Measurements from ENCODE around the gene CHD8. TPM values are rescaled to one million over a fixed set of nuclear protein-coding genes. Genes with fewer than 3 reads are reported as not detected.

CHD8 gene
- total and polyA plus RNA-seq, 2 of the 13 experiments (the other 11 are each of a cell fraction or from before 2014, with no cell fraction given), result 35.1 to 79.6 TPM

GRCh38 chr14:21383848-21384493 lies 72.0 kb downstream of the CHD8 start, which contains the start of gene SUPT16H (continued):
- TF ChIP-seq, protein P1, sequence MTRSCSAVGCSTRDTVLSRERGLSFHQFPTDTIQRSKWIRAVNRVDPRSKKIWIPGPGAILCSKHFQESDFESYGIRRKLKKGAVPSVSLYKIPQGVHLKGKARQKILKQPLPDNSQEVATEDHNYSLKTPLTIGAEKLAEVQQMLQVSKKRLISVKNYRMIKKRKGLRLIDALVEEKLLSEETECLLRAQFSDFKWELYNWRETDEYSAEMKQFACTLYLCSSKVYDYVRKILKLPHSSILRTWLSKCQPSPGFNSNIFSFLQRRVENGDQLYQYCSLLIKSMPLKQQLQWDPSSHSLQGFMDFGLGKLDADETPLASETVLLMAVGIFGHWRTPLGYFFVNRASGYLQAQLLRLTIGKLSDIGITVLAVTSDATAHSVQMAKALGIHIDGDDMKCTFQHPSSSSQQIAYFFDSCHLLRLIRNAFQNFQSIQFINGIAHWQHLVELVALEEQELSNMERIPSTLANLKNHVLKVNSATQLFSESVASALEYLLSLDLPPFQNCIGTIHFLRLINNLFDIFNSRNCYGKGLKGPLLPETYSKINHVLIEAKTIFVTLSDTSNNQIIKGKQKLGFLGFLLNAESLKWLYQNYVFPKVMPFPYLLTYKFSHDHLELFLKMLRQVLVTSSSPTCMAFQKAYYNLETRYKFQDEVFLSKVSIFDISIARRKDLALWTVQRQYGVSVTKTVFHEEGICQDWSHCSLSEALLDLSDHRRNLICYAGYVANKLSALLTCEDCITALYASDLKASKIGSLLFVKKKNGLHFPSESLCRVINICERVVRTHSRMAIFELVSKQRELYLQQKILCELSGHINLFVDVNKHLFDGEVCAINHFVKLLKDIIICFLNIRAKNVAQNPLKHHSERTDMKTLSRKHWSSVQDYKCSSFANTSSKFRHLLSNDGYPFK (CRISPR knock-in tag; IDR thresholded peaks at IDR 0.05; ENCODE audit: borderline replicate concordance), result peak; percentile 92
- TF ChIP-seq CCDC6 (CRISPR knock-in tag; IDR thresholded peaks at IDR 0.05) (peak; percentile 75), ZFP62 (CRISPR knock-in tag; IDR thresholded peaks at IDR 0.05) (no peak), HOXA7 (CRISPR knock-in tag; IDR thresholded peaks at IDR 0.05) (no peak), HMGA1 (CRISPR knock-in tag; conservative IDR thresholded peaks at IDR 0.05) (no peak), NFATC3 (CRISPR knock-in tag; IDR thresholded peaks at IDR 0.05) (no peak), ZNF530 (CRISPR knock-in tag; IDR thresholded peaks at IDR 0.05; ENCODE audit: low read depth) (peak; percentile 49; the same call in 1 of the 2 replicates), ZNF256 (CRISPR knock-in tag; conservative IDR thresholded peaks at IDR 0.05) (no peak; the same call in 1 of the 2 replicates), TCF7L2 (IDR thresholded peaks at IDR 0.05; ENCODE audit: low read depth, low read length) (no peak), MAFG (CRISPR knock-in tag; IDR thresholded peaks at IDR 0.05) (0 out of 2 replicates have a peak, but pooled peaks have one; percentile 6), KDM5B (CRISPR knock-in tag; IDR thresholded peaks at IDR 0.05; ENCODE audit: borderline replicate concordance) (peak; percentile 77; the same call in 1 of the 2 replicates), ZFY (CRISPR knock-in tag; IDR thresholded peaks at IDR 0.05) (peak; percentile 99), ZNF615 (CRISPR knock-in tag; IDR thresholded peaks at IDR 0.05; ENCODE audit: borderline replicate concordance) (peak; percentile 96; the same call in 1 of the 2 replicates), ZNF335 (CRISPR knock-in tag; IDR thresholded peaks at IDR 0.05) (peak; percentile 93), NAIF1 (CRISPR knock-in tag; IDR thresholded peaks at IDR 0.05; ENCODE audit: borderline replicate concordance) (peak; percentile 65; the same call in 1 of the 2 replicates), ZNF225 (CRISPR knock-in tag; IDR thresholded peaks at IDR 0.05) (peak; percentile 50; the same call in 1 of the 2 replicates), TCF7 (IDR thresholded peaks at IDR 0.05; ENCODE audit: low read depth) (no peak; the same call in 1 of the 2 replicates), ZNF24 (IDR thresholded peaks at IDR 0.05) (no peak; the same call in 1 of the 2 replicates), ATF7-NPFF (CRISPR knock-in tag; IDR thresholded peaks at IDR 0.05; ENCODE audit: low read depth) (0 out of 2 replicates have a peak, but pooled peaks have one; percentile 40), SIX4 (CRISPR knock-in tag; IDR thresholded peaks at IDR 0.05) (no peak), ARNT (IDR thresholded peaks at IDR 0.05) (no peak), ZNF44 (CRISPR knock-in tag; IDR thresholded peaks at IDR 0.05) (peak; percentile 83), REL (CRISPR knock-in tag; conservative IDR thresholded peaks at IDR 0.05) (peak; percentile 53; the same call in 1 of the 2 replicates), HNRNPUL1 (IDR thresholded peaks at IDR 0.05; ENCODE audit: low read depth, low read length) (no peak), SPEN (CRISPR knock-in tag; IDR thresholded peaks at IDR 0.05; ENCODE audit: low read depth) (peak; percentile 91), THAP11 (CRISPR knock-in tag; IDR thresholded peaks at IDR 0.05) (peak; percentile 93), DDIT3 (CRISPR knock-in tag; IDR thresholded peaks at IDR 0.05) (no peak), ZNF430 (CRISPR knock-in tag; IDR thresholded peaks at IDR 0.05) (0 out of 2 replicates have a peak, but pooled peaks have one; percentile 51)
- TF ChIP-seq, protein P2, sequence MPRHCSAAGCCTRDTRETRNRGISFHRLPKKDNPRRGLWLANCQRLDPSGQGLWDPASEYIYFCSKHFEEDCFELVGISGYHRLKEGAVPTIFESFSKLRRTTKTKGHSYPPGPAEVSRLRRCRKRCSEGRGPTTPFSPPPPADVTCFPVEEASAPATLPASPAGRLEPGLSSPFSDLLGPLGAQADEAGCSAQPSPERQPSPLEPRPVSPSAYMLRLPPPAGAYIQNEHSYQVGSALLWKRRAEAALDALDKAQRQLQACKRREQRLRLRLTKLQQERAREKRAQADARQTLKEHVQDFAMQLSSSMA (CRISPR knock-in tag; IDR thresholded peaks at IDR 0.05), result peak; percentile 75; the same call in 1 of the 2 replicates
